ENCODE measurements around the gene FAM107B.

- no peak for TF ChIP-seq POLR2AphosphoS5 (IDR thresholded peaks at IDR 0.05; ENCODE audit: low read depth, low read length)
- TF ChIP-seq SIN3A (IDR thresholded peaks at IDR 0.05; ENCODE audit: borderline replicate concordance, insufficient read depth, low read length) = no peak
Measured at GRCh38 chr10:14707481-14707880, 67.2 kb downstream of the FAM107B start.

All from PFSK-1 (cell line).